Epidermal melanocyte (primary cell): ENCODE data around the gene HOXA9.

Experiments
- DNase-seq: peaks from one replicate; pipeline ENCODE4 v3.0.0; 2011; ENCODE audit warnings: low spot score; ENCODE audit not compliant: insufficient read length

Gene HOXA9

DNA sequence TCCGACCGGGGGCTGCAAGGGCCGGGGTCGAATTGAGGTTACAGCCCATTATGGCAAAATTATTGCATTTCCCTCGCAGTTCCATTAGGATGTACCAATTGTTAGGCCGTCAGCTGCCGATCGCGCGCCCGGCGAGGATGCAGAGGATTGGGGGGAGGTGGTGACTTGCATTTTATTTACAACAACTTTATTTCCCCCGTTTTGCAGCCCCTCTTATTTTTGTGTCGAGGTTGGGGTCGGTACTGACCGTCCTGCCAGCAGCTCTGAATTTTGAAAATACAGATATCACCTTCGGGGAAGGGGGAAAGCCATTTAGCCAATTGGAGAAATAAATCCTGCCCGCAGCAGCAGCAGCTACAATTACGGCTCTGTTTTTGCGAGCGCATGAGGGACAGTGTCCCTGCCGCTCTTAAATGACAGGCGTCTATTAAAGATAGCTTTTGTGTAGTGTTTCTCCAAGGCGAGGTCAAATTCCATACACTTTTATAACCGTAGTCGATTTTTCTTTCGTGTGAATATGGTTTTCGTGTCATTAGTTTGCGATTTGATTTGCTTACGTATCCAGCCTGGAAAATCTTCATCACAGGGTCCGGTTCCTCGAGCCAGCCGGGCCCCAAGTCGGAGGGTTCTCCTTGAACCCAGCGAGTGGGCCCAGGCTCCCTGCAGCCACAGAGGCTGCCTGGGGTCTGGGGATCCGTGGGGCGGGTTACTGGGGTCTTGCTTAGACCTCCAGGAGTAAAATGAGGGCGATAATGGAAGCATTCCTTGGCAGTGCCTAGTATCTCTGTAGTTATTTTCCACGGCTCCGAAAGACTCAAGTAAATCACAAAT, 21.2 kb downstream of the HOXA9 start:
- DNase-seq: no peak

DNA sequence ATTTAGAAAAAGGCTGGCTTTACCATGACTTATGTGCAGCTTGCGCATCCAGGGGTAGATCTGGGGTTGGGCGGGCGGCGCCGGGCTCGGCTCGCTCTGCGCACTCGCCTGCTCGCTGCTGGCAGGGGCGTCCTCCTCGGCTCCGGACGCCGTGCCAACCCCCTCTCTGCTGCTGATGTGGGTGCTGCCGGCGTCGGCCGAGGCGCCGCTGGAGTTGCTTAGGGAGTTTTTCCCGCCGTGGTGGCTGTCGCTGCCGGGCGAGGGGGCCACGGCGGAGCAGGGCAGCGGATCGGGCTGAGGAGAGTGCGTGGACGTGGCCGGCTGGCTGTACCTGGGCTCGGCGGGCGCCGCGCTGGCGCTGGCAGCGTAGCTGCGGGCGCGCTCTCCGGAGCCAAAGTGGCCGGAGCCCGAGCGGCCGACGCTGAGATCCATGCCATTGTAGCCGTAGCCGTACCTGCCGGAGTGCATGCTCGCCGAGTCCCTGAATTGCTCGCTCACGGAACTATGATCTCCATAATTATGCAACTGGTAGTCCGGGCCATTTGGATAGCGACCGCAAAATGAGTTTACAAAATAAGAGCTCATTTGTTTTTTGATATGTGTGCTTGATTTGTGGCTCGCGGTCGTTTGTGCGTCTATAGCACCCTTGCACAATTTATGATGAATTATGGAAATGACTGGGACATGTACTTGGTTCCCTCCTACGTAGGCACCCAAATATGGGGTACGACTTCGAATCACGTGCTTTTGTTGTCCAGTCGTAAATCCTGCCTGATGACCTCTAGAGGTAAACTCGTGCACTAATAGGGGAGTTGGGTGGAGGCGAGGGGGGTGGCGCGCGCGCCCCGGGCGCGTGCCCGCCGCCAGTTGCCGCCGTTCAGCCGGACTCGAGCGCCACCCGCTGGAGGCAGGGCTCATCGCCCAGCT, 22.1 kb downstream of the HOXA9 start, which contains the start of gene HOXA5:
TSS of gene HOXA5 (minus strand) at position 659 of the 927 bp plus-strand sequence. CDS start at position 585, 74 bp downstream.
- DNase-seq: peak; percentile 77

DNA sequence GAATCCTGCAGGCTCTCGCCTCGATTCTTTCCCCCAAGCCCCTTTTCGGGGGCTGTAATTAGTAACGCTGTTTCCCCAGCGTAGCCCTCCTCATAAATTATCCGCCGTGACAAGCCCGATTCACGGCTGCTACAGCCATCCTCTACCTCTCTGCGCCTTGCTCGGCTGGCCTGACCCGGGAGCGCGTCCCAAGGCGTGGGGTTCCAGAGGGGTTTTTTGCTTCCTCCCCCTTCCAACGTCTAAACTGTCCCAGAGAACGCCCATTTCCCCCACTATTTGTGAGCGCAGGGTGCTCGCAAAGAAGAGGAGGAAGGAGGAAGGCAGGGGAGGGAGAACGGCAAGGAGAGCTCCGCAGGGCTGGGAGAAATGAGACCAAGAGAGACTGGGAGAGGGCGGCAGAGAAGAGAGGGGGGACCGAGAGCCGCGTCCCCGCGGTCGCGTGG, 22.7 kb downstream of the HOXA9 start:
- no peak for DNase-seq

DNA sequence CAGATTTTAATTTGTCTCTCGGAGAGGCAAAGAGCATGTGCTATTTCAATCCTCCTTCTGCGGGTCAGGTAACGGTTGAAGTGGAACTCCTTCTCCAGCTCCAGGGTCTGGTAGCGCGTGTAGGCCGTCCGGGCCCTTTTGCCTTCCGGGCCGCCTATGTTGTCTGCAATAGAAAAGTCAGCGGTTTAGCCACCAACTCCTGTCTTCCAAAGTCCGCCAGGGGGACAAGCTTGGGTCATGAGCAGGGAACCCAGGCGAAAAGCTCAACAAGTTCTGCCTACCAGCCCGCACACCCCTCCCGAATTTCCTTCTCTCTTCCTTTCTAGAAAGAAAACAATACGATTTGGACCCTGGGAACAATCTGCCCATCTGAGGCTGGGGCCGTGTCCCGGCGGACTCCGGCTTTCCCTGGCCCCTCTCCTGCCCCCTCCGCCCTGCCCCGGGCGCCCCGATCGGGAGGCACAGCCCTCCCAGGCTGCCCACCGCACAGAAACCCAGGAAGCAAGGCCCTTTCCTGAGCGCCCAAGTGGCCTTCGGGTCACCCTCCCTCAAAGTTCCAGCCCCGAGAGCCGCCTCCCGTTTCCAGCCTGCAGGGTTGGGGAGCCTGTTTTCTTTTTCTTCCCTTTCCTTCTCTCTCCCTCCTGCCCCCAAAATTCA, 23.3 kb downstream of the HOXA9 start:
- DNase-seq: no peak

DNA sequence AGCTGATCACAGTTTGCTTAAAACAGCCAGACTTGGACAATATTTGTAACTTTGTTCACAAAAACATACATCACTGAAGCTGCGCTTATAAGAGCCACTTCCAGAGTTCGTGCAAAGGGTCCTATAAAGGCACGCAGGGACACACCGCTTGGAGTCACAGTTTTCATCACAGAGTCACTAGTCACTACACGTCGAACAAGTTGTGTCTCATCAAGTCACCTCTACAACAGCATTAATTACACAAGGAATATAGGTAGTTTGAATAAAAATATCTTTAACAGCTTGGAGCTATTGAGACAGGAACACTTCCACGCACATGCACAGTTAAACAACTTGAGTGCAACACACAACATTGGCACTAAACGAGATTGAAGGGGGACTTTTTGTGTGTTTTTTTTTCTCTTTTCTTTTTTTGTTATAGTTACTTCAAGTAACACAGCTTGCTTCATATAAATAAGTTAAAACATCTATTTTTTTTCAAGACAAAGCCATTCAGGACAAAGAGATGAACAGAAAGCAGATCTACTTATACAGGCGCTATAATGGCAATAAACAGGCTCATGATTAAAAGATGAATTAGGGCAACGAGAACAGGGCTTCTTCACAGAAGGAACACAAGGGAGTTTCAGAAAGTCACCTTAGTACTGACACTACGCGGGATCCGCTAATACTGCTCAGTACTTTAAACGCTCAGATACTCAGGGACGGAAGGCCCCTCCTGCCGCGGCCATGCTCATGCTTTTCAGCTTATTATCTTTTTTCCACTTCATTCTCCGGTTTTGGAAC, 24.0 kb downstream of the HOXA9 start:
- no peak for DNase-seq

DNA sequence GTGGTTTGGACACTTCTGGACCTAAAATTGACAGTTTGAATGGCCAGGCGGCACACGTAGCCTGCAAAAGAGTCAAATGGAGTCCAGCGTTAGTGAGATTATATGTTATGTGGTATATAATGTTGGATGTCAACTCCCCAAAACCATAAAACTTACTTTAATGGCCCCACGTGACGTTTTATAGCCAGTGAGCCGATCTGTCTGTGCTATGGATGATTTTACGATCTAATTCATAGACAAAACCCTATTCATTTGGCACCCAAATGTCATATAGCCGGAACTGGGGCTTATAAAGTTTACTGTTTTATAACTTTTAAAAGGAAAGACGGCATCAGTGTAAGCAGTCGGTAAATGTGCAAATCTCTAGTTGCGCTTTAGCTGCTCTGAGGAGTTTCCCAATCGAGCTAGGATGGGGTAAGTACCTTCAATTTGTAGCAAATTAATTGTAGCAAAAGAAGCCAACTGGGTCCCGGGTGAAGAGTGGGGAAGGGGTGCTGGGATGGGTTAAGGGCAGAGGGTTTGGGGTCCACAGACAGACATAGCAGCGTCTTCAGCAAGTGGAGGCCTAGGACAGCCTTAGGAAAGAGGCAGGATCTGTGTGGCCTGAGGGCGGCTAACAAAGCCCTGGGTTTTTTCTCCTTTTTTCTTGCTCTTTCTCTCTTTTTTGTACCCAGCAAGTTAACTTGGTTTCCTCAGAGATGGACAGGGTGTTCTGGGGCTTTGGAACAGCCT, 25.0 kb downstream of the HOXA9 start:
- DNase-seq: no peak

DNA sequence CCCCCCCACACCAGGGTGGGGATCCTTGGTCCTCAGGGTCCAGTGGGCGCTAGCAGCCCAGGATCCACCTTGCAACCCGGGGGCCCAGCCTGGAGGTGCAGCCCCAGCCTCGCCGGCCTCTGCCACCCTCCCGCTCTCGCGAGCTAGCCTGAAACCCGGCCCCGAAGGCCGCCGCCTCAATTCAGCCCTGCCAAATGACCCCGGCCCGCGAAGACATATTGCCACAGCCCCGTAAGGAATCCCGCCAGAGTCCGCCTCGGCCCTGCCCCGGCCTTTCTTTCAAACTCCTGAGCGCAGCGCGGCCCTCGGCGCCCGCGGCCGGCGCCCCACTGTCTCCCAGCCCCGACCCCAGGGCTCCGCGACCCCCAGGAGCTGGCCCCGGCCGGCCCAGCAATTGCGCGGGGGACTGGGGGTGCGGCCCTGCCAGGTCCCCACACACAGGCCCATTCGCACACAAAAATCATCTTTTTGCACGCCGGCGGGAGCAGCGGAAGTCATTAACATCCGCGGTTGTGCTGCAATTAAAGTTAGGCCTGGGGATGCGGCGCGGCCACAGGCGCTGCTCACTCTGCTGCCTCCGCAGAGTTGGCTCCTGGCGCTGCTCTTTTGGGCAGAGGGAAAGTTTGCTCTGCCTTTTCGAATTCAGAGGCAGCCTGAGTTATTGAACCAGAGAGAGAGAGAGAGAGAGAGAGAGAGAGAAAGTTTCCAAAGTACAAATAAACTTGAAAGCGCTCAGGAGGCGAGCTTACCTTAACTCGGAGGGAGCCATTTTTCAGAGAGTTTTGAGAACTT, 25.8 kb downstream of the HOXA9 start:
- DNase-seq: no peak

DNA sequence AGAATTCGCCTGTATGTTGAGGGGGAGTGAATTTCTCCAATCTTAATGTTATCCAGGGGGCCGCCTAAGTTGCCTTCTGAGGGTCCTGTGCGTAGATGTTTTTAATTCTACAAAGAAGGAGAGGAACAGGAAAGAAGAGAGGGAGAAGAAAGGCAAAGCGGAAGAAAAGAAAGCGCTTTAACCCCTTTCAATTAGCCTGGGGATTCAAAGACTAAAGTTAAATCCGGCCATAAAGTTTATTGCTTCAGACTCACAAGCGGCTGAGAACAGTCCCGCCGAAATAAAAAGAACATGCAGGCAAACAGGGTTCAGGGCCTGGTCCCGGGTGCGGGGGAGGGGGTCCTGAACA, 26.4 kb downstream of the HOXA9 start:
- DNase-seq: no peak

DNA sequence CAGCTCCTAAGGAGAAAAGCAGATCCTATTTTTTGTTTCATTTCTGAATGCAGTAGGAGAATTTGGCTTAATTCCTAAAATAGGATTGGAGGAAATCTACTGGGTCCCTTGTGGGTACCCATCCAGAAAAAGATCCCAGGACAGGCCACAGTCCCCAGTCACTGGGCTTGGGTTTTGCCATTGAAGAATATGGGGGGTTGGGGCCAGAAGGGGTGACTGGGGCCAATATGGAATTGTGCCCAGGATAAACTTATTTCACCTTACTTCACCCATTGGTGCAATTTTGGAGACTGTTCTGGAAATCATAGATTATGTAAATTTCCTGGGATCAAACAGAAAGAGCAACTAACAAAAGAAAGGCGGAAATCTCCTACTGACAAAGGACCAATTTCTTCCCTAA, 26.9 kb downstream of the HOXA9 start:
- DNase-seq: no peak

DNA sequence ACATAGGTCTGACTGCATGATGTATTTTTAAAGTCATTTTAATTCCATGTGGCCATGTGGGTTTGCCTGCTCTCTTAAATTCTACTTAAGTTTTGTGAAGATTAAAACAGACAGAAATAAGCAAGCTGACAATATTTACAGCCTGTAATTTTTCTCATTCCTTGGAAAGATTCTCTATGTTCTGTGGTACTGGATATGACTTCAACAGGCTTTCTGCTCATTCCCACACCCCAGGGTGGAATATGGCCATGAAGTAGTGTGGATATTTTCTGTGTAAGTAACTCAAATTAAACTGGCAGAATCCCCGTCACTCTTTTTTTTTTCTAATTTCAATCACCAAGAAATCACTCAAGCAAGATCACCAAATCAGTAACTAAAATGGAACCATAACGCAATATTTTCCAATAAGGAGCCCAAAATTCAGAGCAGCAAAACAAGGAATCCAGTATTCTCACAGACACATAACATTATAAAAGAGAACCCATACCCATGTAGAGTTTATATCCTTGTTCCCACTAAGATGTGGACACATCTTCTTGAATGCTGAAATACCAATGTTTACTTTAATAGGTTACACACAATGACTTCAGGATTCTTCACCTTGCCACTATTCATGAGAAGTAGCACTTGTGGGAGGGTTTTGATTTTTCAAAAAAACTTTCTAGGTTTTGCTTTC, 27.6 kb downstream of the HOXA9 start:
- DNase-seq: no peak

DNA sequence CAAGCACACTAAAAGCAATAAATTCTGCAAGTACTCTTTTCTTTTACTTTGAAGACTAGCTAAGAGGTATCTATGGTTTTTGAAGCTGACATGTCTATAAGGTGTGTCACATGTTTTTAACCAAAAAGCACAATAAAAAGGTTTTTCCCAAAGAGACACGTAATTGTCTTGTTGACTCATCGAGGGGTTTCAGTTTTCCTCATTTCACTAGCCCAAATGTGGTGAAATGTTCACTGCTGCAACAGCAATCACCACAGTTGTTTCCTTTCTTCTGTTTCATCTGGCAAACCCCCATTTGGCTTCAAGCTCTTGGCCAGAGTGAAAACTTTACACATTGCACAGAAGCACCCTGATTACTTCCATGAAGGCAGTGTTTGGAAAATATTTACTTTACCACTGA, 30.9 kb downstream of the HOXA9 start:
- DNase-seq: no peak

DNA sequence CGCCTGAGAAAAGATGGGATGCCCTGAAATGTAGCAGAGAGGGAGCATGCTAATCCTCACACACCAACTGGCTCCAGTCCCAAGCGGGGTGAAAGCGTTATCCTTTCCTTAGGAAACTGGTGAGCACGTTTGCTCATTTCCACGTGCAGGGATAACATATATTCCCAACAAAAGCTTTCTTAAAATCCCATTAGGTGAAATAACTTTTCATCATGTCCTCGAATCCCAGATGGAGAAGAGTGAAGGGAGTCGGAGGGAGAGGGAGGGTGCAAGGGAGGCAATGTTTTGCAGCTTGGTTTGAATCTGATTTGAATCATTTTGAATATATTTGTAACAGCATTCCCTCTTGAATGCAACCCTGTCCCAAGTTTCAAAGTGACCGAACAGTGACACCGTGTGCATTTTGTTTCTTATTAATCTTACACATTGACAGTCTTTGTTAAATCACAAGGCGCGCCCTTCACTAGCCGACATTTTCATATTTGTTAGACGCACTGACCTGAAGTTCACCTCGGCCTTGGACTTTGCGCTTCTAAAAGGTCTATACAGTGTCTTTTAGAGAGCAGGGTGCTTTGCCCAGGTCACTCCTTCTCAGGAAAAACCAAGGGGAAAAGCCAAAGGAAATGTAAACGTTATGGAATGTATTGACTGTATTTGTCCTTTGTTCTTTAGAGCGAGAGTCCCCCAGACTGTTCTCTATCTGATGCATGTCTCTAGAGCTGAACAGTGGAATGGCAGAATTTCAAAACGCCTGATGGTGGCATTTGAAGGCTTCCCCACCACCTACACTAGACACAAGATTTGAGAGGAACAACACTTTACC, 31.7 kb downstream of the HOXA9 start:
- no peak for DNase-seq

DNA sequence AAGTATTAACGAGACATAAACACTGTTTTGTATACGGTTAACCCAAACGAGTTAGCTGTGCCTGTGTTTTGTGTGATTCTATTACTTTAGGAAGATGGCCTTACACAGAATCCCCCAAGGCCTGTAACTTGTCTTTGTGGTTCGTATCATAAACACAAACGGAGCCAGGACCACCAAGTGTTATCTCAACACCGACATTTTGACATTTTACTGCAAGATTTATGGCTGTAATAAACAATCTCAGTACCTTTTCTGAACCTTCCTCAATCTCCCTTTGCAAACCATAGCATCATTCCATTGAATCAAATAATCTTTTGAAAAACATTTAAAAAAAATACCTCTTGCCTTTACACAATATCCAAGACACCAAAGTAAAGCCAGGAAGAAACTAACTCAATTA, 32.4 kb downstream of the HOXA9 start:
- DNase-seq: no peak

DNA sequence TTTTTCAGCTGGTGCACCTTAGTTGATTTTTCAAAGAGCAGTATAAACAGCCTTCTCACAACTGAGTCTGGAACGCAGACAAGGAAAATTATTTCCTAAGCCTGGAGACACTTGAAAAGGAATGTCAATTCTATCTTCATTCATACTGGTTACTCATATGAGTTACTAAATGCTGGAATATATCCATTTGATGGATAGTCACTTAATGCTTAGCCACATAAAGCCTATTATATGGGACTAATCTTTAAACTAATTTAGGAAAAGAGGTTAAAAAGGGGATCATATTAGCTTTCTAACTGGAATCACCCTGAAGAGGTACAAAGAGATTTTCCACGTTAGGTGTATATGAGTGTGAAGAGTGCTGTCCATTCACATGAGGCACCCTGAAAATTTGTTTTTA, 33.1 kb downstream of the HOXA9 start:
- DNase-seq: no peak

DNA sequence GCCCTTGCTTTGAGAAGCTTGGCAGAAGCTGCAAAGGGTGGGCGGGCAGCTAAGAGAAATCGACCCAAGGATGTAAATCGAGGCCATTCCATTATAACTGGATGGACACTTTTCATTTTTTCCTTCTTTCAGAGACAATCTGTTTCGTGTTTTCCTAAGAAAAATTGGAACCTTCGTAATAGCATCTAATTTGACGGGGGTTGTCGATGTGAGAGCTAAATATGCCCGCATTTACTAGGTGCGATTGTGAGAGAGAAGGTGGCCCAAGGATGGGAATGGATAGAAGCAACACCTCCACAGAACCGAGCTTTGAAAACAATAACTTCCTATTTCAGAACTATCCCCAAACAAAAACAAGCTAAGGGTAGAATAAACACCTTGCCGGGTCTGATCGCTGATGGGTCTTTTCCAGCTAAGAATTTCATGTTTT, 33.9 kb downstream of the HOXA9 start:
- DNase-seq: no peak

DNA sequence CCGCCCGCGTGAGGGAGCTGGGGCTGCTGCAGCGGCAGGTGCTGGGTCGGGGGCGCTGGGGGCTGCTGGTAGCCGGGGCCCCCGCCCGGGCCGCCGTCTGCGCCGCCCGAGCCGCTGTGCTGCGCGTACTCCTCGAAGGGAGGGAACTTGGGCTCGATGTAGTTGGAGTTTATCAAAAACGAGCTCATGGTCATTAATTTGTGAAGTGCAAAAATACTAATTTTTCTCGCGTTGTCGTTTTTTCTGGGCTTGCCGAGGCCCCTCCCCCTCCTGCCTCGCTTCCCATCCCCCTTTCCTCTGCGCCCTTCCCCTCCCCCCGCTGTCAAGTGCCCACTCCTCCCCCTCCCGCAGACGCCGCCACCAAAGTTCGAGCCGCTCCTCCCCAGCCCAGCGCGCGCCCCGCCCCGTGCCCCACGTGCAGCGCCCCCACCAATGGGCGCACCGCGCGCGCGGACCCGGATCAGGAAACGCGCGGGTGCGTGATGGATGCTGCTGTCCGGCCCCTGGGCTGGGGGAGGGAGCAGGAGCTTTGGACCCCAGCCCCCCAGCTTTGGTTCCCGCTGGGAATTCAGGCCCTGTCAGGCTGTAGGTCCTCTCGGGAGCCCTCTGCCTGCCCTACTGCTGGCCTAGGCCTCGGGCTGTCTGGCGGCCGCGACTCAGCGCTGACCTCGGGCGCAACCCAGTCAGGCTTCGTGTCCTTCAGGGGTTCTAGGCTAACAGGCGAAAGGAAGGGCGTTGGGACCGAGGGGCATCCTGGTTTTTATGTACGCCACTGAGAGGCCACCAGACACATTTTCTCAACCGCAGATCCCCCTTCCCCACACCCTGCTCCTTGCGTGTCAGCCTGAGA, 34.6 kb downstream of the HOXA9 start, which contains the start of gene HOXA4:
TSS of gene HOXA4 (minus strand) at position 218 of the 850 bp plus-strand sequence. CDS start at position 194, 24 bp downstream.
- DNase-seq: peak; percentile 88
